Upper lobe of left lung (tissue), 6 donors: ENCODE measurements around the gene CHMP2A. TPM values are rescaled to one million over a fixed set of nuclear protein-coding genes. Genes with fewer than 3 reads are reported as not detected.

Experiments used
- ATAC-seq, 2 donors: fragments of 200-7000 bp; cut with Tn5 transposase; one replicate each; pipeline ENCODE4 v1.9.1; 2022; ENCODE audit warnings: mild to moderate bottlenecking in 2 of 2, moderate library complexity in 2 of 2; ENCODE audit not compliant: low FRiP score in 2 of 2
- DNase-seq, 2 donors: peaks; one replicate each; pipeline ENCODE4 v3.0.0-alpha.2; 2019 to 2020
- H3K27ac ChIP-seq, 4 donors: fragments of 200-600 bp; sonication (generic); one replicate each; pipeline ENCODE4 v1.5.1; 2016 to 2019
- H3K27me3 ChIP-seq, 4 donors: fragments of 200-600 bp; sonication (generic); one replicate each; pipeline ENCODE4 v1.5.1; 2017 to 2019
- H3K36me3 ChIP-seq, 4 donors: fragments of 200-600 bp; sonication (generic); one replicate each; pipeline ENCODE4 v1.5.1; 2016 to 2019
- H3K4me1 ChIP-seq, 4 donors: fragments of 200-600 bp; sonication (generic); one replicate each; pipeline ENCODE4 v1.5.1; 2018 to 2019
- H3K4me3 ChIP-seq, 4 donors: fragments of 200-600 bp; sonication (generic); one replicate each; pipeline ENCODE4 v1.5.1; 2017 to 2019; ENCODE audit warnings: mild to moderate bottlenecking in 2 of 4, moderate library complexity in 1 of 4
- H3K9me3 ChIP-seq, 4 donors: fragments of 200-600 bp; sonication (generic); one replicate each; pipeline ENCODE4 v1.5.1; 2018 to 2019
- EP300 ChIP-seq, 4 donors: sonication (generic); formaldehyde crosslinking; IDR thresholded peaks; one replicate each; pipeline ENCODE4 v1.5.1; 2017; ENCODE audit warnings: antibody characterized with exemption in 4 of 4, control low read depth in 2 of 4
- POLR2A ChIP-seq, 4 donors: fragments of 450-650 bp; IDR thresholded peaks; one replicate each; pipeline ENCODE4 v1.5.1; 2016 to 2017; ENCODE audit warnings: antibody characterized with exemption in 4 of 4, mild to moderate bottlenecking in 2 of 4
- POLR2AphosphoS5 ChIP-seq, 2 donors: sonication (generic); formaldehyde crosslinking; IDR thresholded peaks; one replicate each; pipeline ENCODE4 v1.5.1; 2017; ENCODE audit warnings: antibody characterized with exemption in 2 of 2
- WGBS, 2 donors: methylation state at CpG; one replicate each; pipeline ENCODE4 v1.1.5; 2017 to 2018; 5-methylcytosine and 5-hydroxymethylcytosine counted together
- total RNA-seq, 6 donors: library from RNA; depleted of rRNA in 4 of 6; stranded (reverse); fragments of >200 nt in 4 of 6; gene quantifications; one replicate each; pipeline versions ENCODE4 v1.1.0 to v1.2.1, GENCODE V29; 2016 to 2021
- TF ChIP-seq, protein P1 (sequence below), 6 experiments: fragments of 450-650 bp in 4 of 6; fragments of 200-600 bp in 2 of 6; sonication (generic) in 2 of 6; IDR thresholded peaks; one replicate each; pipeline ENCODE4 v1.5.1; 2016 to 2019; ENCODE audit warnings: antibody characterized with exemption in 6 of 6
- donor health status: DM: no; HTN: no; CAD: no; lungs with moderate emphysema.
- donor health status: DM: no; HTN: yes; CAD: no; lungs with severe emphysema.

CHMP2A gene
- total RNA-seq, 6 donors from 2014 or later: 75.4 to 162 (median 123) TPM

DNA sequence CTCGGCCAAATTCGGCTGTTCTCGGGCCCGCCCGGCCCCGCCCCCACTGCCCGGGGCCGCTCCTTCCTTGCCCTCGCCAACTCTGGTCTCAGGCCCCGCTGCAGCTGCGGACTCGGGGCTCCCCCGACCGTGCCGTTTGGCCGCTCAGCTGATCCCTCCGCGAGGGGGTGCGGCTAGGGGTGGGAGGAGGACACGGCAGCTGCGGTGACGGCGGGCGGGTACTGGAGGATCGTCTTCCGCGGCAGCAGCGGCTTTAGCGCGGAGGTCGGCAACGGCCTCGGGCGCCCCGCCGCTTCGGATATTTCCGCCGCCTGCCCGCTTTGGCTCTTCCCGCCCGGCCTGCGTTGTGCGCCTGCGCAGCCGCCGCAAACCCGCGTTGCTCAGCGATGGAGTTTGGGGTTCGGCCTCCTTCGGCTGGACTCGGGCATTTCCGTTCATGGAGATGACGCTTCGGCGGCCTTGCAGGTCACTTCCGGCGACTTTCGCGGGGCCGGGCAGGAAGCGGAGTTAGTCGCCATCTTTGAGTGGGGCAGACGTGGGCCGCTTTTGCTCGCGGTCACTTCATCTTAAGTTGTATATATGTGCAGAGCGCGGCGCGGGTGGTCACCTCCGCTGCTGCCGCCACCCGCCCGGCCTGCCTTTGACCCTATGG is 3.8 kb upstream of the CHMP2A start:
- Histone ChIP-seq H3K27ac (peak overlapping the region; percentile 98 to 100 (median 98)), H3K27me3 (peaks cover 0 to 10% (median 0%) of the 10 kb centered on the region in 4 donors), H3K4me3 (peak overlapping the region; percentile 71 to 96 (median 85)), H3K36me3 (peaks cover 9 to 16% (median 14%) of the 10 kb centered on the region in 4 donors), H3K4me1 (peaks cover 58 to 74% (median 63%) of the 10 kb centered on the region in 4 donors), H3K9me3 (no peaks in the 10 kb centered on the region)
- DNase-seq: peak; percentile 97 to 100
- peak; percentile 54 to 67 for TF ChIP-seq POLR2AphosphoS5 (IDR thresholded peaks at IDR 0.05)
- peak in 3 of 4 donors; percentile 54 to 85 (median 56) for TF ChIP-seq POLR2A (IDR thresholded peaks at IDR 0.05)
- TF ChIP-seq EP300 (IDR thresholded peaks at IDR 0.05): no peak
- peak; percentile 91 for ATAC-seq
- WGBS, 2 donors: 1% methylated on average over 39 of the region's 76 CpGs; no CpG with 5 or more reads in 1 of the 2 donors

DNA sequence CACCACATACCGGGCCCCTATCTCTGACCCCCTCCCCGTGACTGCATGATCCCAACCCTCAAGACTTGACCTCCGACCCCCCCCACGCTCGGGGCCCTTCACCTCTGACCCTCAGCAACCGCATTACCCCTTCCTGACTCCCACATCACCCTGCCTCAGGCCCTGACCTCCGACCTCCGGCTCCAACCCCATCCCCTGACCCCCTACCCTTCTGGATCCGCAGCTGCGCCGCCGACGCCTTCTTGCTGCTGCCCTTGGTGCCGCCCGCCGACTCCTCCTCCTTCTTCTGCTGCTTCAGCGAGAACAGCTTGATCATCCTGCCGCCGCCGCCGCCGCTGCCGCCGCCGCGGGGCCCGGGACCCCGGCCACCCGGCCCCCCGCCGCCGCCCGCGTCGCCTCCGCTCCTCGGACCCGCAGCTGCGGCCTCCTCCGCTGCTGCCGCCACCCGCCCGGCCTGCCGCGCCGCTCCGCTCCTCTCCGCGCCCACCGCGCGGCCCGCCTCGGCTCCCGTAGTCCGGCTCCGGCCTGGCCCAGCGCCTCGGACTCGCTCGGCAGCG is 3.2 kb upstream of the CHMP2A start, which contains the start of gene UBE2M:
Gene UBE2M, minus strand, starts transcription at position 546 of the 557 bp plus-strand sequence. Its CDS starts 230 bp downstream, at position 316.
- no peak for ATAC-seq
- TF ChIP-seq POLR2AphosphoS5 (IDR thresholded peaks at IDR 0.05): no peak
- no peak for TF ChIP-seq POLR2A (IDR thresholded peaks at IDR 0.05)
- TF ChIP-seq EP300 (IDR thresholded peaks at IDR 0.05): no peak
- TF ChIP-seq, protein P1, sequence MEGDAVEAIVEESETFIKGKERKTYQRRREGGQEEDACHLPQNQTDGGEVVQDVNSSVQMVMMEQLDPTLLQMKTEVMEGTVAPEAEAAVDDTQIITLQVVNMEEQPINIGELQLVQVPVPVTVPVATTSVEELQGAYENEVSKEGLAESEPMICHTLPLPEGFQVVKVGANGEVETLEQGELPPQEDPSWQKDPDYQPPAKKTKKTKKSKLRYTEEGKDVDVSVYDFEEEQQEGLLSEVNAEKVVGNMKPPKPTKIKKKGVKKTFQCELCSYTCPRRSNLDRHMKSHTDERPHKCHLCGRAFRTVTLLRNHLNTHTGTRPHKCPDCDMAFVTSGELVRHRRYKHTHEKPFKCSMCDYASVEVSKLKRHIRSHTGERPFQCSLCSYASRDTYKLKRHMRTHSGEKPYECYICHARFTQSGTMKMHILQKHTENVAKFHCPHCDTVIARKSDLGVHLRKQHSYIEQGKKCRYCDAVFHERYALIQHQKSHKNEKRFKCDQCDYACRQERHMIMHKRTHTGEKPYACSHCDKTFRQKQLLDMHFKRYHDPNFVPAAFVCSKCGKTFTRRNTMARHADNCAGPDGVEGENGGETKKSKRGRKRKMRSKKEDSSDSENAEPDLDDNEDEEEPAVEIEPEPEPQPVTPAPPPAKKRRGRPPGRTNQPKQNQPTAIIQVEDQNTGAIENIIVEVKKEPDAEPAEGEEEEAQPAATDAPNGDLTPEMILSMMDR (IDR thresholded peaks at IDR 0.05): no peak

DNA sequence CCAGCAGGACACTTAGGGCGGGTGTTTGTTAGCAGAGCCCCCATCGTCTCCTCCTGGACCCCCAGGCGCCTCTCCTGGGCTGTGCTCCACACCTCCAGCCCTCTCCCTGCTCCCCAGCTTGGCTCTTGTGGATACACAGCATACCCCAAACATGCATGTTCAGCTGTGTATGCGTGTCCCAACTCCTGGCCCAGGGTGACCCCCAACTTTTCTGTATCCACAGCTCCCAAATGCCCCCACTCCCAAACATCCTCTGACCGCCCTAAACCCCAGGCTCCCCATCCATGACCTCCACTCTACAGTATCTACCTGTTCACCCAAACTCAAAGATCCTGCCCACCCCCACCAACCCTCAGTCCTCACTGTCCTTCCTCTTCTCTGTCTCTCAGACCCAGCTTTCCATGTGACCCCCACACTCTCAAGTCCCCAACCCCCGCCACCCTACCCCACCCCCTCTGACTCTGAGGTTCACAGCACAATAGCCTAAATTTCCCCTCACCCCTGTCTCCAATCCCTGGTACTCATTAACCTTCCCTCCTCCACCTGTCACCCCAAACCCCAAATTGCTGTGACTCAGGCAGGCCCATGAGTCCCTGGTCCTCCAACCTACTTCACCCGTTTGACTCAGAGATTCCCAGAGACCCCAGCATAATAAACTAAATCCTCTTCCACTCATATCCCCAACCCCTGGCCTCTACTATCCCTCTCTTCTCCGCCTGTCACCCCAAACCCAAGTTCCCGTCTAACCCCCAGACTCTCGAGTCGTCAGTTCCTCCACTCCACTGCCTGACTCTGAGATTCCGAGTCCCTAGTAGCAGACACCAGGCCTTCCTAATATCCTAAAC is 2.5 kb upstream of the CHMP2A start:
- Histone ChIP-seq H3K27ac (peak overlapping the region; percentile 98 to 100 (median 98)), H3K9me3 (no peaks in the 10 kb centered on the region), H3K4me3 (peak overlapping the region; percentile 71 to 96 (median 86)), H3K4me1 (peaks cover 52 to 70% (median 57%) of the 10 kb centered on the region in 4 donors), H3K27me3 (peaks cover 0 to 3% (median 0%) of the 10 kb centered on the region in 4 donors), H3K36me3 (peaks cover 9 to 30% (median 22%) of the 10 kb centered on the region in 4 donors)
- no peak for ATAC-seq
- no peak for DNase-seq
- TF ChIP-seq, protein P1 (IDR thresholded peaks at IDR 0.05): no peak
- TF ChIP-seq POLR2AphosphoS5 (IDR thresholded peaks at IDR 0.05) (no peak), POLR2A (IDR thresholded peaks at IDR 0.05) (no peak), EP300 (IDR thresholded peaks at IDR 0.05) (no peak)
- 30 to 35% methylated on average over 12 of the region's 12 CpGs for WGBS, 2 donors

More for the DNA sequence above, 3.2 kb upstream of the CHMP2A start, which contains the start of gene UBE2M:
- peak in 1 of 2 donors; percentile 63 for DNase-seq
- Histone ChIP-seq H3K4me1 (peaks cover 58 to 74% (median 64%) of the 10 kb centered on the region in 4 donors), H3K27me3 (peaks cover 0 to 10% (median 0%) of the 10 kb centered on the region in 4 donors), H3K27ac (peak within 1 kb of the TSS; percentile 98 to 100 (median 98)), H3K4me3 (peak within 1 kb of the TSS; percentile 71 to 96 (median 86)), H3K36me3 (peaks cover 9 to 23% (median 16%) of the 10 kb centered on the region in 4 donors), H3K9me3 (no peaks in the 10 kb centered on the region)
- WGBS, 2 donors: 1% methylated on average over 23 to 35 of the region's 62 CpGs

DNA sequence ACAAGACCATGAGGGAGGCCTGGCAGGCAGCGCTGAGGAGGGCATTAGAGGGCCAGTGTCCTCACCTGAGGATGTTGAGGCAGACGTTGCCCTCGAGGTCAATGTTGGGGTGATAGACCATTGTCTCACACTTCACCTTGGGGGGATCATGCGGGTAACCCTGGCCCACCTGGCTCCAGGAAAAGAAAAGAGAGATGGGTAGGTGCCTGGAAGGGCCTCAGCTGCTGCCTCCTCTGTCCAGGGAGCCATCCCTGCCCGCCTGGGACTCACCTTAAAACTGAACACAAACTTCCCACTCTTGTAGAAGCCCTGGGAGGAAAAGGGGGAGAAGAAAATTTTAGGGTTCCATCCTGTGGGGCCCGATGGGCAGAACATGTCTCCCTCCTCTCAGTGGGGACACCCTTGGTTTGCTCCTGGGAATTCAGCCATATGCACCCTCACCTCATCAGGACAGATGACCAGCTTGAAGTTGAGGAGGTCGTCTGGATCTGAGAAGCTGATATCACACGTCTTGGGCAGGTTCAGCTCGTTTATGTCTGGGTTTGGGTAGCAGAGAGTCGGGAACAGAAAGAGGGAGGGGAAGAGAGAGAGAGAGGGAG is 1.8 kb upstream of the CHMP2A start:
- ATAC-seq: no peak
- H3K27me3 ChIP-seq: no peaks in the 10 kb centered on the region
- H3K4me3 ChIP-seq: peak overlapping the region in 3 of 4 donors; percentile 71 to 96 (median 83)
- H3K9me3 ChIP-seq: no peaks in the 10 kb centered on the region
- TF ChIP-seq POLR2AphosphoS5 (IDR thresholded peaks at IDR 0.05): no peak
- H3K36me3 ChIP-seq: peaks cover 17 to 37% (median 30%) of the 10 kb centered on the region in 4 donors
- WGBS, 2 donors: 55 to 60% methylated on average over 9 to 10 of the region's 10 CpGs
- peaks cover 44 to 63% (median 50%) of the 10 kb centered on the region in 4 donors for H3K4me1 ChIP-seq
- no peak for DNase-seq
- peak overlapping the region; percentile 98 to 100 (median 98) for H3K27ac ChIP-seq

DNA sequence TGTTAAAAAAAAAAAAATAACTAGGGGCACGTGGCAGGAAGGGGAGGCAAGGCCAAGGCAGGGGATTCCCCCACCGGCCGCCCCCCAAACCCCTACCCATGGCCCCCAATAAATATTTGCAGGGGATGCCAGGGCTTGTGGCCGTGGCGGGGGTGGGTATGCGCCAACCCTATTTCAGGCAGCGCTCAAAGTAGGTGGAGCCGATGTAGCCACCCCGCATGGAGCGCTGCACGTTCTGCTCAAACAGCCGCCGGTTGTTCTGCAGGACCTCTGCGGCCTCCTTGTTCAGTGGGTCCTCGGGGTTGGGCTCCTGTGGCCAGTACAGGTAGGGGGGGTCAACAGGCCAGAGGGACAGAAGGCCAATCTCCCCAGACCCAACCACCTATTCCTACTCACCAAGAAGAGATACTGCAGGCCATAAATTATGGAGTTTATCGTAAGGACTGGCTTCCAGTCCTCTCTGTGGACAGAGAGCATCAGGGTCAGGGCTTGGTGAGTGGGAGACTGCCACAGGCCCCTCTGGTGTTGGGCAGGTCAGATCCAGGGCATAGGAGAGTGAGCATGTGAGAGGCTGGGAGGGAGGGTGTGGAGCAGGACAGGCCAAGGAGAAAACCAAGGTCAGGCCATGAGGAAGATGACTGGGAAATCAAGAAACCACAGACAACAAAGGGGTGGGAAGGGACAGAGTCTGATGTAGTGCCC is 1.2 kb upstream of the CHMP2A start:
- ATAC-seq (no peak), DNase-seq (no peak)
- WGBS, 2 donors: 81 to 91% methylated on average over 9 to 16 of the region's 16 CpGs
- Histone ChIP-seq H3K4me1 (peaks cover 41 to 57% (median 45%) of the 10 kb centered on the region in 4 donors), H3K27ac (peak overlapping the region; percentile 24 to 100 (median 96)), H3K27me3 (no peaks in the 10 kb centered on the region), H3K36me3 (peaks cover 22 to 43% (median 36%) of the 10 kb centered on the region in 4 donors), H3K9me3 (no peaks in the 10 kb centered on the region), H3K4me3 (peak overlapping the region in 1 of 4 donors; percentile 91)
- TF ChIP-seq POLR2A (IDR thresholded peaks at IDR 0.05) (no peak), POLR2AphosphoS5 (IDR thresholded peaks at IDR 0.05) (no peak), EP300 (IDR thresholded peaks at IDR 0.05) (no peak)
- TF ChIP-seq, protein P1 (IDR thresholded peaks at IDR 0.05): no peak
